ENCODE results near the gene LGALS3BP.

DNA sequence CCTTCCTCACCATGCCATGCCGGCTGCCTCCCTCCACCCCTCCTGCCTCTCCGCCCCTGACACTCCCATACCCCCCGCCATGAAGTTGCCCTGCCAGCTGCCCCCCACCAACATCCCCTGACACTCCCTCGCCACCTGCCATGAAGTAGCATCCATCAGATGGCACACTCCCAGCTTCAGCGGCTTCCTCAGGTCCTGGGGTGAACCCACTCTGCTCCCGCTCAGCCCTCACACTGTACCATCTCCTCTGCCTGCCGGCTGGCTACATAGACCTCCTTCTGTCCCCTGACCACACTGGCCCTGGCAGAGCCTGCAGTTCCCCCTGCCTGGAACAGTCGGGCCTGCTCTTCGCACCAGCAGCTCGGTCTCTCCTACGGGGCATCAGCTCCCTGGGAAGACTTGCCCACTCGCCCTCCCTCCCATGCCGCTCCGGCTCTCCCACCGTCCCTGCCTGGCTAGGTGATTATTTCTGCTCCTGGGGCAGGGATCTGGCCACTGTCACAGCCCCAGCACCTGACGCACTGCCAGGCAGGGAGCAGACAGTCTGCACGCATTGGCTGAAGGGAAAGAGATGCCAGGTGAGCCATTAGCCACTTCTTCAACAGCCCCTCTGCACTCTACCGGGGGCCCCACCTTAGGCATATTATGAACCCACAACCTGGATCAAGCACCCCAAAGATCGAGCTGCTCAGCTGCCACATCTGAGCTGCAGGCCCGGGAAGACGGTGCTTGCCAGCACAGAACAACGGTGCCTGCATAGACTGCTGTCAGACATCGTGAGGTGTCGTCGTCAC is 20.9 kb upstream of the LGALS3BP start:
- TF ChIP-seq POLR2AphosphoS5 (IDR thresholded peaks at IDR 0.05; ENCODE audit: low read depth) = no peak
- TF ChIP-seq, protein P1, sequence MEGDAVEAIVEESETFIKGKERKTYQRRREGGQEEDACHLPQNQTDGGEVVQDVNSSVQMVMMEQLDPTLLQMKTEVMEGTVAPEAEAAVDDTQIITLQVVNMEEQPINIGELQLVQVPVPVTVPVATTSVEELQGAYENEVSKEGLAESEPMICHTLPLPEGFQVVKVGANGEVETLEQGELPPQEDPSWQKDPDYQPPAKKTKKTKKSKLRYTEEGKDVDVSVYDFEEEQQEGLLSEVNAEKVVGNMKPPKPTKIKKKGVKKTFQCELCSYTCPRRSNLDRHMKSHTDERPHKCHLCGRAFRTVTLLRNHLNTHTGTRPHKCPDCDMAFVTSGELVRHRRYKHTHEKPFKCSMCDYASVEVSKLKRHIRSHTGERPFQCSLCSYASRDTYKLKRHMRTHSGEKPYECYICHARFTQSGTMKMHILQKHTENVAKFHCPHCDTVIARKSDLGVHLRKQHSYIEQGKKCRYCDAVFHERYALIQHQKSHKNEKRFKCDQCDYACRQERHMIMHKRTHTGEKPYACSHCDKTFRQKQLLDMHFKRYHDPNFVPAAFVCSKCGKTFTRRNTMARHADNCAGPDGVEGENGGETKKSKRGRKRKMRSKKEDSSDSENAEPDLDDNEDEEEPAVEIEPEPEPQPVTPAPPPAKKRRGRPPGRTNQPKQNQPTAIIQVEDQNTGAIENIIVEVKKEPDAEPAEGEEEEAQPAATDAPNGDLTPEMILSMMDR (conservative IDR thresholded peaks at IDR 0.05; ENCODE audit: low read depth in 2 of 2) = no peak
- no peak for TF ChIP-seq EZH2phosphoT487 (IDR thresholded peaks at IDR 0.05; ENCODE audit: unreplicated experiment)
- TF ChIP-seq ZNF331 (CRISPR knock-in tag; IDR thresholded peaks at IDR 0.05; ENCODE audit: low read depth) = no peak
- TF ChIP-seq, protein P2, sequence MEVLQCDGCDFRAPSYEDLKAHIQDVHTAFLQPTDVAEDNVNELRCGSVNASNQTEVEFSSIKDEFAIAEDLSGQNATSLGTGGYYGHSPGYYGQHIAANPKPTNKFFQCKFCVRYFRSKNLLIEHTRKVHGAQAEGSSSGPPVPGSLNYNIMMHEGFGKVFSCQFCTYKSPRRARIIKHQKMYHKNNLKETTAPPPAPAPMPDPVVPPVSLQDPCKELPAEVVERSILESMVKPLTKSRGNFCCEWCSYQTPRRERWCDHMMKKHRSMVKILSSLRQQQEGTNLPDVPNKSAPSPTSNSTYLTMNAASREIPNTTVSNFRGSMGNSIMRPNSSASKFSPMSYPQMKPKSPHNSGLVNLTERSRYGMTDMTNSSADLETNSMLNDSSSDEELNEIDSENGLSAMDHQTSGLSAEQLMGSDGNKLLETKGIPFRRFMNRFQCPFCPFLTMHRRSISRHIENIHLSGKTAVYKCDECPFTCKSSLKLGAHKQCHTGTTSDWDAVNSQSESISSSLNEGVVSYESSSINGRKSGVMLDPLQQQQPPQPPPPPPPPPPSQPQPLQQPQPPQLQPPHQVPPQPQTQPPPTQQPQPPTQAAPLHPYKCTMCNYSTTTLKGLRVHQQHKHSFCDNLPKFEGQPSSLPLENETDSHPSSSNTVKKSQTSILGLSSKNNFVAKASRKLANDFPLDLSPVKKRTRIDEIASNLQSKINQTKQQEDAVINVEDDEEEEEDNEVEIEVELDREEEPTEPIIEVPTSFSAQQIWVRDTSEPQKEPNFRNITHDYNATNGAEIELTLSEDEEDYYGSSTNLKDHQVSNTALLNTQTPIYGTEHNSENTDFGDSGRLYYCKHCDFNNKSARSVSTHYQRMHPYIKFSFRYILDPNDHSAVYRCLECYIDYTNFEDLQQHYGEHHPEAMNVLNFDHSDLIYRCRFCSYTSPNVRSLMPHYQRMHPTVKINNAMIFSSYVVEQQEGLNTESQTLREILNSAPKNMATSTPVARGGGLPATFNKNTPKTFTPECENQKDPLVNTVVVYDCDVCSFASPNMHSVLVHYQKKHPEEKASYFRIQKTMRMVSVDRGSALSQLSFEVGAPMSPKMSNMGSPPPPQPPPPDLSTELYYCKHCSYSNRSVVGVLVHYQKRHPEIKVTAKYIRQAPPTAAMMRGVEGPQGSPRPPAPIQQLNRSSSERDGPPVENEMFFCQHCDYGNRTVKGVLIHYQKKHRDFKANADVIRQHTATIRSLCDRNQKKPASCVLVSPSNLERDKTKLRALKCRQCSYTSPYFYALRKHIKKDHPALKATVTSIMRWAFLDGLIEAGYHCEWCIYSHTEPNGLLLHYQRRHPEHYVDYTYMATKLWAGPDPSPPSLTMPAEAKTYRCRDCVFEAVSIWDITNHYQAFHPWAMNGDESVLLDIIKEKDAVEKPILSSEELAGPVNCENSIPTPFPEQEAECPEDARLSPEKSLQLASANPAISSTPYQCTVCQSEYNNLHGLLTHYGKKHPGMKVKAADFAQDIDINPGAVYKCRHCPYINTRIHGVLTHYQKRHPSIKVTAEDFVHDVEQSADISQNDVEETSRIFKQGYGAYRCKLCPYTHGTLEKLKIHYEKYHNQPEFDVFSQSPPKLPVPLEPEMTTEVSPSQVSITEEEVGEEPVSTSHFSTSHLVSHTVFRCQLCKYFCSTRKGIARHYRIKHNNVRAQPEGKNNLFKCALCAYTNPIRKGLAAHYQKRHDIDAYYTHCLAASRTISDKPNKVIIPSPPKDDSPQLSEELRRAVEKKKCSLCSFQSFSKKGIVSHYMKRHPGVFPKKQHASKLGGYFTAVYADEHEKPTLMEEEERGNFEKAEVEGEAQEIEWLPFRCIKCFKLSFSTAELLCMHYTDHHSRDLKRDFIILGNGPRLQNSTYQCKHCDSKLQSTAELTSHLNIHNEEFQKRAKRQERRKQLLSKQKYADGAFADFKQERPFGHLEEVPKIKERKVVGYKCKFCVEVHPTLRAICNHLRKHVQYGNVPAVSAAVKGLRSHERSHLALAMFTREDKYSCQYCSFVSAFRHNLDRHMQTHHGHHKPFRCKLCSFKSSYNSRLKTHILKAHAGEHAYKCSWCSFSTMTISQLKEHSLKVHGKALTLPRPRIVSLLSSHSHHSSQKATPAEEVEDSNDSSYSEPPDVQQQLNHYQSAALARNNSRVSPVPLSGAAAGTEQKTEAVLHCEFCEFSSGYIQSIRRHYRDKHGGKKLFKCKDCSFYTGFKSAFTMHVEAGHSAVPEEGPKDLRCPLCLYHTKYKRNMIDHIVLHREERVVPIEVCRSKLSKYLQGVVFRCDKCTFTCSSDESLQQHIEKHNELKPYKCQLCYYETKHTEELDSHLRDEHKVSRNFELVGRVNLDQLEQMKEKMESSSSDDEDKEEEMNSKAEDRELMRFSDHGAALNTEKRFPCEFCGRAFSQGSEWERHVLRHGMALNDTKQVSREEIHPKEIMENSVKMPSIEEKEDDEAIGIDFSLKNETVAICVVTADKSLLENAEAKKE (CRISPR knock-in tag; IDR thresholded peaks at IDR 0.05) = no peak
- TF ChIP-seq, protein P3, sequence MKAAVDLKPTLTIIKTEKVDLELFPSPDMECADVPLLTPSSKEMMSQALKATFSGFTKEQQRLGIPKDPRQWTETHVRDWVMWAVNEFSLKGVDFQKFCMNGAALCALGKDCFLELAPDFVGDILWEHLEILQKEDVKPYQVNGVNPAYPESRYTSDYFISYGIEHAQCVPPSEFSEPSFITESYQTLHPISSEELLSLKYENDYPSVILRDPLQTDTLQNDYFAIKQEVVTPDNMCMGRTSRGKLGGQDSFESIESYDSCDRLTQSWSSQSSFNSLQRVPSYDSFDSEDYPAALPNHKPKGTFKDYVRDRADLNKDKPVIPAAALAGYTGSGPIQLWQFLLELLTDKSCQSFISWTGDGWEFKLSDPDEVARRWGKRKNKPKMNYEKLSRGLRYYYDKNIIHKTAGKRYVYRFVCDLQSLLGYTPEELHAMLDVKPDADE (IDR thresholded peaks at IDR 0.05) = no peak

Measured in GM23338 (cell line).